SHP77 treated with DMSO at 0.1 percent for 48 hours (cell line): ENCODE measurements around the gene GFPT2.

Experiments
- DNase-seq: peaks from one replicate; lab custom pipeline; 2025; lab: John Stamatoyannopoulos, UW

GFPT2 gene

DNA sequence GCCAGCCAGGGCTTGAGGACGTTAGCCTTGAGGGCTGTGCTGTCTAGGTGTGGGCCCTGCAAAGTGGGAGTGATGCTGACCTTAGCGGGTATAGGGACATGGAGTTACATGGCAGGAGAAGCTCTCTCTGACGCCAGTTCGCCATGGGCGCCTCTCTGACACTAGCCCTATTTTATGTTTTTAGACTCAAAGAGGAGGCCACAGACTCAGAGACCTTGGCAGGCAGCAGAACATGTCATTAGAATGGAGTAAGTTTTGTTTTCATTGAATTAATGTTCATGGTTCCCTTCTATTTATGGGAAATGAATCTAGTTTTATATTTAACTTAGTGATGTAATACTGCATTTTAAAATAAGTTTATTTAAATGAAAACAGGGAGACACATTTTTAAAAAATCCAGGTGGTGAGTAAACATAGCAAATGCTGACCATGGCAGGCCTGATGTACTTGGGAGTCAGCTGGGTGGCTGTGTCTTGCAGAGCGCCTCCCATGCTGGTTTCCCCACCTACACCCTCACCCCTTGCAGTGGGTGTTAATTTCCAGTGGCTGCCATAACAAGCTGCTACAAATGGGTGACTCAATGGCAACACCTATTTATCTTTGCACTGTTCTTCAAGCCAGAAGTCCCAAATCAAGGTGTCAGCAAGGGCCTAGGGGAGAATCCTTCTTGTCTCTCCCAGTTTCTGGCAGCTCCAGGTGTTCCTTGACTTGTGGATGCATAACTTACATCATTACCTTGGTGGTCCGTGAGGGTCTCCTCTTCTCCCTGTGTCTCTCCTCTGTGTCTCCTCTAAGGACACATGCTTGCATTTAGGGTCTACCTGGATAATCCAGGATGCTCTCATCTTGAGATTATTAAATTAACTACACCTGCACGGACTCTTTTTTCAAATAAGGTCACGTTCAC is 25.6 kb upstream of the GFPT2 start:
- DNase-seq = no peak

DNA sequence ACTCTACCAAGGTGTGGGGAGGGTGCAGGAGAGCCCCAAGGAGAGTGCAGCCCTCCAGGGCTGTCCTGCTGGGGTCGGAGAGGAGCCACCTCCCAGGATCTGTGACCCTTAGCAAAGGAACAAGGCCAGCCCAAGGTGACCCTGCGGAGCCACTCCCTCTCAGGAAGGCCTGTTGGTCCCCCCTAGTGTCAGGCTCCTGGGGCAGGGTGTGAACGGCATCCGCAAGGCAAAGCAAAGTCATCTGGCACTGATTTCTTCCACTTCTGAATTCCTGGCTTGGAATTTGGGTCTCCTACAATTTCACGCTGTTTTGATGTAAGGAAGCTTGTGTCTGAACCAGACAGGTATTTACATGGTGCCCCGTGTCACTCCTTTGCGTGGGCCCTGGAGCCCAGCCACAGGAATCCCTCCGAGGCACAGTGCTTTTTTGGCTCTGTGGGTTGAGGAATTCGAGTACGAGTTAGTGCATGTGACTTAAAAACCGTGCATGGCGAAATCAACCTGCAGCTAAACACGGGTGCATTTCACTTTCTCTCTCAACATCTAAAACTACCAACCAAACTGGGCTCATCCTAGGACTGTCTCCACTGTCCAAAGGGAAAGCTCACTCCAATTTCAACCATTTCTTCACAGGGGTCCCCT is 24.5 kb upstream of the GFPT2 start:
- DNase-seq = no peak

DNA sequence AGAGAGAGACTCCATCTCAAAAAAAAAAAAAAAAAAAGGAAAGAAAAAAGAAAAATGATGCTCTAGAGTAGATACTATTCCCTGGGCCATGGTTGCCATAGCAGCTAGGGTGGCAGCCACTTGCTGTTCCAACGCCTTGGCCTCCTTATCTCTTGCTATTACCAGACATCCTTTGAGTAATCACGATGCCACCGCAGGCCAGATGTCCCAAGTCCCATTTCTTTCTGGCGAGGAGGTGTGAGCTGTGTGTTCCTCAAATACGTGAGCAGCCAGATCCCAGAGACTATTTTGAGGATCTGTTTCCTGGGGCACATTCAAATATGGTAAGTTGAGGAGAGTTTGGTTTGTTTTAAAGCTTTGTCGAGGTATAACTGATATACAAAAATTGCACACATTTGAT is 23.4 kb upstream of the GFPT2 start:
- no peak for DNase-seq

DNA sequence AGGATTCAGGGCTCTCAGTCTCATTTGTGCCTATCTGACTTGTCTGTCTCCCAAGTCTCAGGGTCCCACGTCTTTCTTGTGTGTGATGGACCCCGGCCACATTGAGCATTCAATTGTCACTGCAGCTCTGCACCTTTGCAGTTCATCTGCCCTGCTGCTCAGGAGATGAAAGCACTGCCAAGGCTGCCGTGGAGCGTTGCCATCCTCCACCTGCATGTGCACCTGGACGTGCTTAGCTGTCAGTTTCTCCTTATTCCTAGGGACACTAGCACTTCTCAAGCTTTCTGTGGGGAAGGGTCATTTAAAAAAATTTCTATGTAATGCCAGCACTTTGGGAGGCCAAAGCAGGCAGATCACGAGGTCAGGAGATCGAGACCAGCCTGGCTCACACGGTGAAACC is 22.8 kb upstream of the GFPT2 start:
- DNase-seq = no peak

DNA sequence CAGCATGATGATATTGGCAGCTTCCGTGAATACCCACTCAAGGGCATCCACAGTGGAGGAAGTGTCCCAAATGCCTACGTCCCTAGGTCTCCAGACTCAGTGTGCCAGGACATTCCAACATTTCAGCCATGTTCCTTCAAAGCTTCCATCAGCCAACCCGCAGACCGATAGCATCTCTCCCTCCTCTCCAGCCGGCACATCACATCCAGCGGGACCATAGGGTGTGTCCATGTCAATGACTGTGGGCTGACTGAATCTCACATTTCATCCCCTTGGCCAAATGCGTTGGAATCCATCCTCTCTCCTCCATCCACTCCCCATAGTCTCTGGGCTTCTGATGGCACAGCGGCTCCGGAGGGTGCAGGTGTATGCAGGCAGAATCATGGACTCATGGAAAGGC is 22.2 kb upstream of the GFPT2 start:
- DNase-seq = no peak

DNA sequence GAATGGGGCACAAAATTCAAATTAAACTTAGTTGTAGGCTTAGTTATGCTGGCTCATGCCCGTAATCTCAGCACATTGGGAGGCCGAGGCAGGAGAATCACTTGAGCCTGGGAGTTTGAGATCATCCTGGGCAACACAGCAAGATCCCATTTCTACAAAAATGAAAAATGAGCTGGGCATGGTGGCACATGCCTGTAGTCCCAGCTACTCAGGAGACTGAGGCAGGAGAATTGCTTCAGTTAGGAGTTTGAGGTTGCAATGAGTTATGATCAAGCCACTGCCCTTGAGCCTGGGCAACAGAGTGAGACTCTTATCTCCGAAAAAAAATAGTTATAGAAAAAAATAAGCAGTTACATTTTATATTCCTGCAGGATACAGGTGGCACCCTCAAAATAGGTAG is 20.7 kb upstream of the GFPT2 start:
- no peak for DNase-seq

DNA sequence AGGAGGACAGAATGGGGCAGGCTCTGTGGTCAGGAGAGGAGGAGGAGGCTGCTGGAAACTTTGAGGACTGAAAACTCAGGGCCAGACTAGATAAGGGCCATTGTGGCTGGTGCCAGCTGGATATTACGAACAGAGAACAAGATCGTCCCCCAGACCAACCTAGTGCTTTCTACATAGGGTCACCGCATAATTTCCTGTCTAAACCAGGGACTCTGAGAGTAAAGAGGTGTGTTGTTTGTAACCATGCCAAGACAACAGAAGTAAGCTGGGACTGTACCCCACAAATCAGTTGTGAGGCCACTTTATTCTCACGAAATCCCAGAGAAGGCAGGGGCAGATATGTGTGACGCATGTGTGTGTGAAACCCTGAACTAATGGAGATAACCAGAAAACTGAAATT is 20.3 kb upstream of the GFPT2 start:
- DNase-seq = no peak

DNA sequence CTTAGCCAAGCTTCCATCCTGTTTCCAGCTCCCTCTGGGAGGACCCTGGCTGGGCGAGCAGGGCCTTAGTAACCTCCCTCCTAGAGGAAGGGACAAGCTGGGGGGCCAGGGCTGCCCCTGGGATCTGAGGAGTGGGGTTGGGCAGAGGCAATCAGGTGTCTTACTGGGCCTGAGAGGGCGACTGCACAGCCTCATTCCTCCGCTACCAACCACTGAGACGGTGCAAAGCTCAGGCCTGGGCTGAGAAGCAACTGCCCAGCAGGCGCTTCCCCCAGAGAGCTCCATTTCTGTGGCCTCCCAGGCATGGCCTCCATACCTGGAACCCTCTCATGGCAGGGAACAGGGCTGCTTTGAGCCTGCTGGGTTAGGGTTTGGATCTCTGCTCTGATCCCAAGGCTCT is 18.8 kb upstream of the GFPT2 start:
- no peak for DNase-seq

DNA sequence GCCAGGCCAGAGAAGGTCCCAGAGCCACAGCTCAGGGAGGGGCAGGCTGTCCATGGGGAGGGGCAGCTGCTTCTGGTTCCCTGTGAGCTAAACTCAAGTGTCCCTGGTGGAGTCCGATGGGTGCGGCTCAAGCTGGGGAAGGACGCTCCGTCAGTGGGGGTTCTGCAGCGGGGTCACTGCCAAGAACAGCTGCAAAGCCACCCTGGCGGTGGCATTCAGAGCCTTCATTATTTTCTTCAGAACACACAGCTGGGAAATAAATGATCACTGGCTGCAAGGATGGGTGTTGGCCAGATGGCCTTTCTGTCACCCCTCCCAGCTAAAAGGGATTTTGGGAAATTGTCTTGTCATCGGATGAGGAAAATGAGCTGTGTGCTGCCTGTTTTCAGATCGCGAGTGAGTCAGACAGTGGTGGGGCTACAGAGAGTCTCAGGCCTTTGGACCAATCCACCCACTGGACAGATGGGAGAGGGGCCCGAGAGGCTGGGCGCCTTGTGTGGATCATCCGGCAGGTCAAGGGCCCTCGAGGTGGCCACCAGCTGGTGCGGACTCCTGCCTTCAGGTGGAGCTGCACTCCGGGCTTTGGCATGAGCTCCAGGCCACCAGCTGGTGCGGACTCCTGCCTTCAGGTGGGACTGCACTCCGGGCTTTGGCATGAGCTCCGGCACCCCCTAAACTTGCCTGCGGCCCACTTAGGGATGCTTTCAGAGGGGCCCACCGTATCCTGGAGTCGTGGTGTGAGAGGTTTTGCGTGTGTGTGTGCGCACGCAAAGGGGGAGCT is 17.9 kb upstream of the GFPT2 start:
- DNase-seq = no peak

DNA sequence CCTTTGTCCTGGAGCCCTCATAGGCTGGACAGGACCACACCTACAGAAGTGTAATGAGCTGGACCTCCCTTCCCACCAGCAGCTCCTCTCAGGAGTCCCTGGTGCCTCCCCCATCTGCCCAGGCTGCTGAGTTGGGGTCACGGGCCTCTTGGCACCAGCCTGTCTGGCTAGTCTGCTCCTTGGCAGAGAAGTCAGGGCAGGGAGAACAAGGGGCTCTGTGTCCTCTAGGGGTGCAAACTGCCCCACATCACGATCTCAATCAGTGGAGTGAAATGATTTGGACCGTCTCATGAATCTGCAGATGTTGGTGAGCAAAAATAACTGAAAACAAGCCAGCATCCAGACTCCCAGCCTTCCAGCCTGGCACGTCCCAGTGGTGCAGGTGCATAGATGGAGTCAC is 14.9 kb upstream of the GFPT2 start:
- DNase-seq = no peak

DNA sequence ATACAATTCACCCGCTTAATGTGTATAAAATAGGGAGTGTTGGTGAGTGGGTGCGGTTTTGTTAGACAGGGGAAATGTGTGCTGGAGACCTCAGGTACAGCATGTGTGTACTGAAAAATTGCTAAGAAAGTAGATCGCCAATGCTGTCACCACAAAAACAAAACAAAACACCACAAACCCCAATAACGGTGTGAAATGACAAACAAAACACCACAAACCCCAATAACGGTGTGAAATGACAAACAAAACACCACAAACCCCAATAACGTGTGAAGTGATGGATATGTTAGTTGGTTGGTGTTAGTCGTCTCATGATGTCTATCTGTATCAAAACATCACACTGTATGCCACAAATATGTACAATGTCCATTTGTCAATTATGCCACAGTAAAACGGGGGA is 14.2 kb upstream of the GFPT2 start:
- DNase-seq = no peak

DNA sequence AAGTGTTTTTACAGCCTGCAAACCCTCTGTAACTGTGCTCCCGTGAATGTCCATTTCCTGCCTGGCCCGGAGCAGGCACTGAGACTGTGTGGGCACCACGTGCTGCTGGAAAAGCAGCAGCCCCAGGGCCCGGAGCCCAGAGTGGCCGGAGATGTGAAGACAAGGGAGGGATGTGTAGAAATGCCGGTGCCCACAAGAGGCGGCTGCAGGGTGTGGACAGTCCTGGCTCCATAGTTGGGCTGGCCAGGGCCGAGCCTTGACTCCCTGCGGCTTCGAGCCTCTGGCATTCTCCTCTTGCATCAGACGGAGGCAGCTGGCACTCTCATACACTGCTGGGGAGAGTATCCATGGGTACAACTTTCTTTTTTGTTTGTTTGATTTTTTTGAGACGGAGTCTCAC is 13.2 kb upstream of the GFPT2 start:
- no peak for DNase-seq

DNA sequence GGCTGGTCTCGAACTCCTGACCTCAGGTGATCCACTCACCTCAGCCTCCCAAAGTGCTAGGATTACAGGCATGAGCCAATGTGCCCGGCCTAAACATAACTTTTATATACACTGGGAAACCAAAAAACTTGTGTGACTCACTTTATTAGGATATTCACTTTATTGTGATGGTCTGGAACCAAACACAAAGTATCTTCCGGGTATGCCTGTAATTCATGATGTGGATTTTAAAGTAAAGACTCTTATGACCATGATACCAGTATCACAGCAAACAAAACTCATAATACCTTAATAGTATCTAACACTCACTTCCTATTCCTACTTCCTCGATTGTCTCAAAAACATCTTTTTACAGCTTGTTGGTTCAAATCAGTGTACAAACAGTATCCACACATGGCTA is 12.7 kb upstream of the GFPT2 start:
- DNase-seq = no peak

DNA sequence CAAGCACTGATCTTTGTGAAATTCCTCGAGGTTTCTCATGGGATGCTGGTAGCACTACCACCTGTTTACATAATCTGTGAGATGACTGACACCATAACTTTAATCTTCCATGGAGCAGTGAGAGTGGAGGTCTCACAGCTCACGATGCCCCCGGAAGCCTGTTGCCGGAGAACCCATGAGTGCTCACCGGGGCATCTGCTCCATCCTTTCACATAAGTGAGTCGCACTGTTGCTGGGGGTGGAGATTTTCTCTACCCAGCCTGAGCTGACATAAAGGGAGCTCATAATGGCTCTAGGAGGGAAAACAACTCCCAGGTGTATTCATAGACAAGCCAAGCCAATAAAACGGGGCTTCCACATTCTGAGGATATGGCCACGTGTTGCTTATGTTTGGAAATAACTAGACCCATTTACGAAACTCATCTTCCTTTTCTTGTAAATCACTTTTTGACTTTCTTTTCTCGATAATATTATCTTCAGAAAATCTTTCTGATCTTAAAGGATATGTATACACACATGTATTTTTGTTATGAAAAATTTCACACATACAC is 11.2 kb upstream of the GFPT2 start:
- no peak for DNase-seq

DNA sequence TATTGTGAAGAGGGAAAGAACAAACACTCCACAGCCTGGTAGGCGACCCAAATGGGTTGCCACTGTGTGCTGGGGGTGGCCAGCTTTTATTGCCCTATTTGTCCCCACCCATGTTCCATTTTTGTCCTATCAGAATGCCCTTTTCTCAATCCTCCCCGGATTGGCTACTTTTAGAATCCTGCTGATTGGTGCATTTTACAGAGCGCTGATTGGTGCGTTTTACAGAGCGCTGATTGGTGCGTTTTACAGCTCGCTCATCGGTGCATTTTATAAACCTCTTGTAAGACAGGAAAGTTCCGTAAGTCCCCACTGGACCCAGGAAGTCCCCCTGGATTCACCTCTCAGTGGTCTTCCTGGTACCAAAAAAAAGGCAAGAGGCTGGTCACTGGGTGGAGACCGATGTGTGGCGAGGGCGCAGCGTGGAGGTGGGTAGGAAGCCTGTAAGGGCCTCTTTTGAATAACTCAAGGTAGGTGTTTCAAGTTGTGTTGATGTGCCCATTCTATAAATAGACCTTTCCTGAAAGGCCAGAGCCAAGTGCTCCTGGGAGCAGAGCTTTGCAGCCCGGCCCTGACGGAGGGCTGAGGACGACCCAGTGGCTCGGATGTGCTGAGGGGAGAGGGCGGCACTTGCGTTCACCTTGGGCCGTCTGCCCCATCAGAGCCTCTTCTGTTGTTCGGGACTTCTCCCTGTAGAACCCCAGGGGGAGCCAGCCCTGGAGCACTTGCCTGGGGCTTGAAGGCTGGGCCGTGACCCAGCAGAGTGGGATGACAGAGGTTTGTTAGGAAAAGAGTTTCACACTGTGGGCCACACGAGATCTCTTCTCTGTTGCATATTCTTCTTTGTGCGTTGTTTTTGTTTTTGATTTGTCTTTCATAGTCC is 7.2 kb upstream of the GFPT2 start:
- DNase-seq = no peak

DNA sequence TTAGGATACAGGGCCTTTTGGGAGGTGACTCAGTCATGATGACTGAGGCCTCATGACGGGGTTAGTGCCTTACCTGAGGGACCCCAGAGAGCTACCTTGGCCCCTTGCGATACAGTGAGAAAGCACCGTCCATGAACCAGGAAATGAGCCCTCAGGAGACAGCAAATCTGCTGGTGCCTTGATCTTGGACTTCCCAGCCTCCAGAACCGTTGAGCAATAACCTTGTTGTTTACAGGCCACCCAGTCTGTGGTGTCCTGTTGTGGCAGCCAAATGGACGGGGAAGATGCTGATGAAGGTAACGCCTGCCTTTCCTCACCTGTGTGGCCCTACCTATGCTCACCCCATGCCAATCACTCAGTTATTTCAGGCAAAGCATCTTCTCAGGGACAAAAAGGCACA is 5.6 kb upstream of the GFPT2 start:
- DNase-seq = no peak

DNA sequence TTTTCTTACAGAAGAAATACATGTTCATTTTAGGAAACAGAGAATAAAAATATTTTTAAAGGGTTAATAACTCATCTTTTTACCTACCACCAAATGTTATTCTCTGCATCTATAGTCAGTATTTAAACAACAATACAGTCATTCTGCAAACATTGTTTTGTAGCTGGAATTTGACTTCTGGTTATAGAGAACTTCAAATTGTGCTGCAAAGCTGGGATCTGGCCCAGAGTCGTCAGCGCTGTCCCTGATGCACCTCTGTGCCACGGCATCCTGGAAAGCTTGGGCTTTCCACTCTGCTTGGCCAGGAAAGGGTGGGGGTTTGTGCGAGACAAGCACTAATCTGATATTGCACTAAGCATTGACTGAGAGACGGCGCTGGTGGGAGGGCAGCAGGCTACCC is 5.0 kb upstream of the GFPT2 start:
- DNase-seq = no peak

DNA sequence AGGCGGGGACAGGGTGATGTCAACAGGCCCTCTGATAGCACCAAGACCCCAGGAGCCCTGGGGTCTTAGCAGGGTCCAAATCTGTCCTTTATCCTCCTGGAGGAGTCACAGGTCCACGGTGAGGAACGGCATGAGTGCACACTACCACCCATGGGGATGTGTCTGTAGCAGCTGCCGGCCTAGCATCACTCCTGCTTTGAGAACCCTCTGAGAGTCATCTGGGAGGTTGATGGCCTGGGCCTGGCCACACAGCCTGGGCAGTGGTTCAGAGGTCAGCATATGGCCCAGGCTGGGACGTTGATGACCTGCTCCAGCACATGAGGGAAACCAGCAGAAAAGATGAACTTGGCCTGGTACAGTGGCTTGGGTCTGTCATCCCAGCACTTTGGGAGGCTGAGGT is 1.8 kb upstream of the GFPT2 start:
- no peak for DNase-seq

DNA sequence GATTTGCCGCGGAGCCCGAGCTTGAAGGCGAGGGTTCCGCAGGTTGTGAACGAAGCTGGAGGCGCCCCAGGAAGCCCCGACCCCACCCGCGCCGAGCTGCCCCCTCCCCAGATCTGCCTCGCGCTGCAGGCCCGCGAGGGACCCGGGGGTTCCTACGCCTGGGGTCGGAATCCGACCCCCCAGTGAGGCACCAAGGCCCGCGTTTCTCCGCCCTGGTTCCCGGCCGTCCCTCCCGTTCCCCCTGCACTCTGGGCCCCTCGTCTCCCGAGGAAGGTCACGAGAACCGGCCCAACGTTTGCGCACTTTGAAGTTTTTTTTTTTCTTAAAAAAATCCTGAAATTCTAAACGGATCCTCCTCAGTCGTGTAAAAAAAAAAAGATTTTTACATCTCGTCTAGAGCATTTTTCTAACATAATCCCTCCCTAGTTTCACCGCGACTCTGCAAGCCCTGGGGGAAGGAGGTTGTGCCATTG is 880 bp upstream of the GFPT2 start:
- no peak for DNase-seq

DNA sequence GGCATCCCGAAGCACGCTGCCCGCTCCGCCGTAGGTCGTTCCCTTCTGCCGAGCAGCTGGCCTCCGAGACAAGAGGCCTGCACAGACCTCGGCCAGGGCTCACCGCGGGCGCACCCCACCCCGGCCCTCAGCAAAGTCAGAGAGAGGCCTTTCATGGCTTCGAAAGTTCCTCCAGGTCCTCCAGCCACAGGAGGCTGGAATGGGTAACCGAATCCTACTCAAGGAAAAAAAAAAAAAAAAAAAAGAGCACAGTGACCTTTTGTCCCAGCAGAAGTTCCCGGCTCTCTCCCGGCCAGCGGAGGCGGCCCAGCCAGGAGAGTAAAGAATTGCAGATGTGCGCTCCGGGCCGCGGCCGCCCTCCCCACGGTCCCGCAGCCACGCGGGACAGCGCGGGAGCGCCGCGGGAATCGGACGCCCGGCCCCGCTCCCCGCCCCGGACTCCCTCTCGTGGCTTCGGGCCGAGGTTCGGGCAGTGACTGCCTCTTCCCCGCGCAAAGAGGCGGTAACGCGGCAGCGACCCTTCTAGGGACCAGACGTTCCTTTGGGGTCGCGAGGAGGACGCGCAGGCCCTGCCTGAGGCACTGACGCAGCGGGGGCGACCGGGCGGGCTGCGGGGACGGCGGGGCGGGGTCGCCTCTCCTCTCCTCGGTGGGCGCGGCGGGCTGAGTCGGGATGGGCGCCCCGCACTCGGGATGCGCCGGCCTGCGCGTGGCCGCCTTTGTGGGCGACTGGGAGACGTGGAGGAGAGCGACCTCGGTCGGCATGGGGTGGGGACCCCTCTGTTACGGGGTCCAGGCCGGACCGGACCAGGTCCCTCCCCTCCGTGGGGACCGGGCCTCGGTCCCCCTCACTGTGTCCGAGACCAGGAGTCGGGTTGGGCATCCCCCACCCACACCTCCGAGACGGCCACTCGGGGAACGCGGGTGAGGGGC is 754 bp downstream of the GFPT2 start:
- no peak for DNase-seq
